Measurements from ENCODE around the gene FANCE. TPM values are rescaled to one million over a fixed set of nuclear protein-coding genes. Genes with fewer than 3 reads are reported as not detected.

FANCE gene, protein sequence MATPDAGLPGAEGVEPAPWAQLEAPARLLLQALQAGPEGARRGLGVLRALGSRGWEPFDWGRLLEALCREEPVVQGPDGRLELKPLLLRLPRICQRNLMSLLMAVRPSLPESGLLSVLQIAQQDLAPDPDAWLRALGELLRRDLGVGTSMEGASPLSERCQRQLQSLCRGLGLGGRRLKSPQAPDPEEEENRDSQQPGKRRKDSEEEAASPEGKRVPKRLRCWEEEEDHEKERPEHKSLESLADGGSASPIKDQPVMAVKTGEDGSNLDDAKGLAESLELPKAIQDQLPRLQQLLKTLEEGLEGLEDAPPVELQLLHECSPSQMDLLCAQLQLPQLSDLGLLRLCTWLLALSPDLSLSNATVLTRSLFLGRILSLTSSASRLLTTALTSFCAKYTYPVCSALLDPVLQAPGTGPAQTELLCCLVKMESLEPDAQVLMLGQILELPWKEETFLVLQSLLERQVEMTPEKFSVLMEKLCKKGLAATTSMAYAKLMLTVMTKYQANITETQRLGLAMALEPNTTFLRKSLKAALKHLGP
- total RNA-seq: 1 to 10 TPM; 1.6 to 1.7 TPM
- 6.6 TPM for polyA plus RNA-seq (2013, experiment 1 of 2)
- polyA plus RNA-seq (2013, experiment 2 of 2): 8.6 TPM
- 1.7 to 52.5 (median 17.5) reads per million in 172 experiments for total RNA-seq

GRCh38 chr6:35452183-35453090 lies at the start of gene FANCE:
FANCE (plus strand) TSS chr6:35452338; CDS start chr6:35452546, 208 bp downstream.
- CTCF ChIA-PET: interaction anchor here (1.7 to 6.8 kb wide), 4 partner anchors 16 to 156 kb away, joined by 4 to 75 read pairs (median 50); partner anchors contain the start of genes DEF6, PPARD and RPL10A
- no peaks in the 10 kb centered on the region for H3K27me3 Mint-ChIP-seq
- peaks cover 43% of the 10 kb centered on the region for H3K4me1 Mint-ChIP-seq (ENCODE audit: low read depth)

GRCh38 chr6:35402856-35403191 lies 49.3 kb upstream of the FANCE start:
- peaks cover 14% of the 10 kb centered on the region for H3K4me1 ChIP-seq (ENCODE audit: insufficient read depth, low read length)
- H3K27ac ChIP-seq (ENCODE audit: low read depth in 1 of 2, low read length in 2 of 2): no peak overlapping the region
- Mint-ChIP-seq H3K4me1 (ENCODE audit: low read depth) (peaks cover 11% of the 10 kb centered on the region), H3K27ac (peak overlapping the region; percentile 40), H3K4me3 (no peak overlapping the region), H3K27me3 (no peaks in the 10 kb centered on the region), H3K36me3 (ENCODE audit: low read depth) (peaks cover 12% of the 10 kb centered on the region), H3K9me3 (no peaks in the 10 kb centered on the region)
- no peak overlapping the region for H3K4me3 ChIP-seq (ENCODE audit: low read length)
- H3K36me3 ChIP-seq (ENCODE audit: insufficient read depth, low read length): no peaks in the 10 kb centered on the region
- no peak for DNase-seq
- POLR2A ChIA-PET: no interaction called here
- no peaks in the 10 kb centered on the region for H3K27me3 ChIP-seq (ENCODE audit: control insufficient read depth in 1 of 2, insufficient read depth in 2 of 2, low read length in 2 of 2)
- intact Hi-C loops (cut with DNase I, micrococcal nuclease): no loop called here
- TF ChIP-seq CTCF (IDR thresholded peaks at IDR 0.05): no peak
- no peak for ATAC-seq (ENCODE audit: poor library complexity)
- no peaks in the 10 kb centered on the region for H3K9me3 ChIP-seq (ENCODE audit: control insufficient read depth in 1 of 2, insufficient read depth in 1 of 2, low read length in 2 of 2)
- CTCF ChIA-PET: no interaction called here

More at GRCh38 chr6:35452183-35453090, at the start of gene FANCE:
- POLR2A ChIA-PET: interaction anchor here (0.6 to 2.9 kb wide), 14 partner anchors 13 to 172 kb away, joined by 3 to 32 read pairs (median 4); partner anchors contain the start of genes DEF6, PPARD, RPL10A and TEAD3
- Histone ChIP-seq H3K36me3 (ENCODE audit: insufficient read depth, low read length) (peaks cover 14% of the 10 kb centered on the region), H3K4me3 (ENCODE audit: low read length) (peak within 1 kb of the TSS; percentile 68), H3K9me3 (ENCODE audit: control insufficient read depth in 1 of 2, insufficient read depth in 1 of 2, low read length in 2 of 2) (no peaks in the 10 kb centered on the region), H3K27ac (ENCODE audit: low read depth in 1 of 2, low read length in 2 of 2) (peak within 1 kb of the TSS; percentile 27 to 55), H3K27me3 (ENCODE audit: control insufficient read depth in 1 of 2, insufficient read depth in 2 of 2, low read length in 2 of 2) (no peaks in the 10 kb centered on the region), H3K4me1 (ENCODE audit: insufficient read depth, low read length) (peaks cover 34% of the 10 kb centered on the region)
- Mint-ChIP-seq H3K27ac (peak within 1 kb of the TSS; percentile 77), H3K9me3 (no peaks in the 10 kb centered on the region), H3K36me3 (ENCODE audit: low read depth) (peaks cover 16% of the 10 kb centered on the region), H3K4me3 (peak within 1 kb of the TSS; percentile 89)
- no peak for TF ChIP-seq CTCF (IDR thresholded peaks at IDR 0.05)
- peak; percentile 67 to 95 (median 84) for DNase-seq
- intact Hi-C loops (cut with DNase I, micrococcal nuclease): loop anchor here (5.0 kb wide), 3 partner anchors 35 to 285 kb away; partner anchors contain the start of gene ARMC12 (in 1 of the 2)
- ATAC-seq (ENCODE audit: poor library complexity): peak; percentile 75

All from CD4-positive, alpha-beta T cell (primary cell).